GM21786 (cell line): ENCODE measurements around the gene BRAF.
"Not testable (repeated sequence)": the region's sequence is repeated elsewhere in the genome, so short reads cannot be mapped to it uniquely, and the experiment has no call there.

ENCODE experiments used
- ATAC-seq: cut with Tn5 transposase; IDR thresholded peaks from one replicate; pipeline ENCODE4 v1.9.1; 2021; ENCODE audit not compliant: unreplicated experiment

Gene BRAF

GRCh38 chr7:140924821-140925421 is at the start of gene BRAF:
Gene BRAF (minus strand): TSS chr7:140924929. CDS start chr7:140924703, 226 bp downstream.
- peak; percentile 33 for ATAC-seq

GRCh38 chr7:140972876-140973829 is 48.4 kb upstream of the BRAF start:
- ATAC-seq: no peak

GRCh38 chr7:140972344-140972743 is 47.6 kb upstream of the BRAF start:
- no peak for ATAC-seq

GRCh38 chr7:140967438-140967837 is 42.7 kb upstream of the BRAF start:
- ATAC-seq: no peak

GRCh38 chr7:140966561-140967233 is 42.0 kb upstream of the BRAF start:
- ATAC-seq: no peak

GRCh38 chr7:140961117-140961516 is 36.4 kb upstream of the BRAF start:
- no peak for ATAC-seq

- not testable (repeated sequence) for ATAC-seq
Observed at GRCh38 chr7:140956997-140957396, 32.3 kb upstream of the BRAF start.

GRCh38 chr7:140945940-140946339 is 21.2 kb upstream of the BRAF start:
- ATAC-seq: no peak

GRCh38 chr7:140942242-140942641 is 17.5 kb upstream of the BRAF start:
- ATAC-seq: not testable (repeated sequence)

GRCh38 chr7:140940898-140941297 is 16.2 kb upstream of the BRAF start:
- no peak for ATAC-seq

GRCh38 chr7:140937702-140938264 is 13.1 kb upstream of the BRAF start:
- ATAC-seq: no peak

GRCh38 chr7:140928491-140929309 is 4.0 kb upstream of the BRAF start:
- ATAC-seq: no peak

GRCh38 chr7:140927945-140928344 is 3.2 kb upstream of the BRAF start:
- not testable (repeated sequence) for ATAC-seq

GRCh38 chr7:140927351-140927750 is 2.6 kb upstream of the BRAF start:
- no peak for ATAC-seq

- ATAC-seq: no peak
Observed at GRCh38 chr7:140926021-140926817, 1.5 kb upstream of the BRAF start.

- ATAC-seq: peak; percentile 89
Observed at GRCh38 chr7:140924019-140924820, 509 bp downstream of the BRAF start.

GRCh38 chr7:140923358-140924006 is 1.2 kb downstream of the BRAF start:
- peak; percentile 2 for ATAC-seq

- no peak for ATAC-seq
Observed at GRCh38 chr7:140922741-140923345, 1.9 kb downstream of the BRAF start.
